Measurements from ENCODE around the gene TMEM138.

The TMEM138 gene

GRCh38 chr11:61361741-61362541 lies at the start of gene TMEM138, which contains the start of gene CYB561A3:
TSS of gene TMEM138 (plus strand) at chr11:61362374. CDS start at chr11:61364391, 2,017 bp downstream.
TSS of gene CYB561A3 (minus strand) at chr11:61361882. CDS start at chr11:61356713, 5,169 bp downstream.
- DNase-seq, result peak; percentile 98

- DNase-seq, result no peak
Observed at GRCh38 chr11:61315260-61315659, 46.9 kb upstream of the TMEM138 start.

DNA sequence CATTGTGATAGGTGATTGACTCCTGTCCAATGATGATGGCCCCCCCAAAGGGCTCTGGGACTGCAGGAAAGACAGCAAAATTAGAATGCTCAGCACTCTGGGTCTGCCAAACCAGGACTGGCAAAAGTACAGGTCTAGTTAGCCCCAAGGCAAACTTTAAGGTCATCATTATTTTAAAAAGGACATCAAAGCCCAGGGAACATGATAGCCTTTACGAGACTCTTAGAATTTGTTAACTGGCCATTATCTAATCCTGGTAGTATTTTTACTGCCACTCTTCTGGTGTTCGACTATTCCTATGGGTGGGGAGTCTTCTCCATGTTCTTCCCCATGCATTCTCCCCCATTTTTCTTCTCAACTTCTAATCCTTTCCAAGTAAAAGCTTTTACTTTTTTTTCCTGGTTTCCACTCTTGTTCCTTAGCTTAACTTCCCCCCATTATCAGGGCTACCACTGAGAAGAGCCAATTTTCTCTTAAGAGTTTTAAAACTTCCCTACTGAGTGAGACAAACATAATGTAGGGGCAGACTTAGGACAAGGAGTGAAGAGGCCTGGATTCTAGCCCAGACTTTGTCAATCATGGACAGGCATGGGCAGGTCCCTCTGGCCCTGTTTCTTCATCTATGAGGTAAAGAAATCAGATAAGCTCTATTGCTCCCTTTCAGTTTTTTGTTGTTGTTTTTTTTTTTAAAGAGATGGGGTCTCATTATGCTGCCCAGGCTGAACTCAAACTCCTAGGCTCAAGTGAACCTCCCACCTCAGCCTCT lies 36.3 kb upstream of the TMEM138 start:
- no peak for DNase-seq

DNA sequence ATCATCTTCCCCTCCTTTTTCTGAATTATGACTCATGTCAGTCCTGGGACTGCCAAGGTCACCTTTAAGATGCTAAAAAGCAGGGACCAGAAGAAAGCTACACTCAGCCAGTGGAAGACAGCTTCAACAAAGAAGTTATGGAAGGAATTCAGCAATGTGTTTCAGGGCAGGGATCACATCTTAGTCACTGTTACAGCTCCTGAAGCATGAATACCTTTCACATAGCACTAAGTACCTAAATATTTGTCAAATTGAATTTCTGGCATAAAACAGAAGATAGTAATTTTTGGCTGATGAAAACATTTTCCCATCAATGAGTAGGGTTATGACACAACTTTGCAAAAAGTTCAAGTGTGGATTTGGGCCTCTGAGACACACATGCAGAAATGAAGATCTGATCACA lies 34.5 kb upstream of the TMEM138 start:
- no peak for DNase-seq

GRCh38 chr11:61328351-61328750 lies 33.8 kb upstream of the TMEM138 start:
- no peak for DNase-seq

GRCh38 chr11:61329871-61330270 lies 32.3 kb upstream of the TMEM138 start:
- no peak for DNase-seq

- DNase-seq, result no peak
Observed at GRCh38 chr11:61331651-61332050, 30.5 kb upstream of the TMEM138 start.

DNA sequence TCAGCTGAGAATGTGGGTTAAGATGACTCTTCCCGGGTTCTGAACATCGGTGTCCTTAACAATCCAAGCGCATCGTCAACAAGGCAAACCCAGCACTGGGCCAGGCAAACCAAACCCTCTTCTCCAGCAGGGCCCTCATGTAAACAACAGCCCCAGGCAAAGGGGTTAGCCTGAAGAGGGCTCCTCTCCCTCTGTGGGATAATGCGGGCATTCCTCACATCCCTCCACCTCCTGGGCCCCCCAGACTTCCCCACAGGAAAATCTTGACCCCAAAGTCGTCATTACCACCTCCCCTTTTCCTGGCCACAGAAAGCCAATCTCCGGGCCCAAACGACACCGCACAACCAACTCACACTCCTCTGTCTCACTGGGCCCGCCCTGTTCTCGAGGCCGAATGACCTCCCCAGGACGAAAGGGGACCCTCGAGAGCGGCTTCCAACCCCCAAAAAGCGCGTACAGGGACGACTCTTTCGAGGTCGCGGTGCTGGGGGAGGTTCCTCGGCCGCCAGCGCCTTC lies 29.8 kb upstream of the TMEM138 start:
- DNase-seq, result peak in 1 of 2 experiments; percentile 26

DNA sequence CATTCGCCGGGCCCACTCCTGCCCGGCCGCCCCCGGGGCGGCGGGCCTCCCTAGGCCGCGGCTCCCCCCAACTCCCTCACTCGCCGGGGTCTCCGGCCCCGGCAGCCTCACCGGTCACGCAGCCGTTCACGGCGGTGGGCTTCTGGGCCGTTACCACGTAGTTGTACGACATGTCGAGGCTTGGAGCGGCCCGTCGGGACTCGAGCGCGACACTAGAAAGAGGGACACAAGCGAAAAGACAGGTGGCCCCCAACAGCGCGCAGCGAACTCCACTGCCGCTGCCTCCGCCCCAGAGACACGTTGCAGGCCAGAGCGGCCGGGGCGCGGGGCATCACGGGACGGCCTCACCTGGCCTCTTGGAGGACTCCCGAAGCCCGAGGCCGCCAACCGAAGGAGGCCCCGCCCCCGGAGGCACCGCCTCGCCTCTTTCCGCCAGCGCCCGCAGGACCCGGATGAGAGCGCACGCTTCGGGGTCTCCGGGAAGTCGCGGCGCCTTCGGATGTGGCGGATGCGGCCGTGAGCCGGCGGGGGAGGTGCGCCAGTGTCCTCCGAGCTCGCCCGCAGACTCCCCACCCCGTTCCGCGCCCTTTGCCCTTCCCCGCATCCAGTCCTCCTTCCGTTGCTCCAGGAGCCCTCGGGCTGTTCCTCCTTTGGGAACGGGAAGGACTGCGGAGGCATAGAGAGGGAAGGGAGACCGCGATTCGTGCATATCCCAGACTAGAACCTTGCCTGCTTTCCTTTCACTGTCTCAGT lies 29.2 kb upstream of the TMEM138 start, which contains the start of the genes DDB1 and TKFC:
Gene DDB1, minus strand, starts transcription at position 309 of the 753 bp plus-strand sequence. Its CDS starts 137 bp downstream, at position 172.
Gene TKFC, plus strand, starts transcription at position 432 of the 753 bp plus-strand sequence. CDS start 1,501 bp downstream, outside the sequence.
- DNase-seq, result peak; percentile 87 to 99

DNA sequence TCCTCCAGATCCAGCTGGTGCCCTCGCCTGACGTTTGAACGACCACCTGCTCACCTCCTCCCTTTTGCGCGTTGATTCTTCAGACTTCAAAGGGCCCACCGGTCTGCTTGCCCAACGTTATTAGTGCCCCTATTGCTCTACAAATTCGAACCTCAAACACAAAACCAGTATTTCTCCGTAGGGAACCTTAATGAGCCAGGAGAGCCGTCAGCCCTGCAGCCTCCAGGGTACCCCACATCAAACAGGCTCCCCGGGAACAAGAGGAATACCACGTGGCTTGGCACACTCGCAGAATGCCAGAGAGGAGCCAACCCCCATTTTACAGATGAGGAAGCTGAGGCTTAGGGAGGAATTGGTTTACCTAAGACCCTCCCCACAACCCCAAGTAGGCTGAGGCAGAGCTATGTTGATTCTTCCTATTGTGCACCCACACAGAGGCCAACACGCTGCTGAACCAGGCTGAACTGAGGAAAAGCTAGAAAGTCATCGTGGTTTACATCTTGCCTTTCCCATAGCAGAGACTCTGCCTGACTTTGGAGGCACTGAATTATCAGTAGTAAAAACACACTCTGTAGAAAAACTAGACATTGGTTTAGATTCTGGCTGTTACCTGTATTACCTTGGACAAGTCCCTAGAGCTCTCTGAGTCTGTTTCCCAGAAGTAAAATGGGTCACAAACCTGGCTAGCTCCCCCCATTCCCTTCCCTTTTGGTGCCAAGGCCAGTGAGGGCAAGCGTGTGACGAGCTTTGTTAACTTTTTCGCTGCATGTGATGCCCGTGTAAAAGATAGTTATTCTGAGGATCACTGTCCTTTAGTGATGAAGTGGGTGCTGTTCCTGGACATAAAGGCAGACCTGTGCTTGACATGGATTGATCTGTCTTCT lies 28.4 kb upstream of the TMEM138 start:
- DNase-seq, result peak in 1 of 2 experiments; percentile 52

DNA sequence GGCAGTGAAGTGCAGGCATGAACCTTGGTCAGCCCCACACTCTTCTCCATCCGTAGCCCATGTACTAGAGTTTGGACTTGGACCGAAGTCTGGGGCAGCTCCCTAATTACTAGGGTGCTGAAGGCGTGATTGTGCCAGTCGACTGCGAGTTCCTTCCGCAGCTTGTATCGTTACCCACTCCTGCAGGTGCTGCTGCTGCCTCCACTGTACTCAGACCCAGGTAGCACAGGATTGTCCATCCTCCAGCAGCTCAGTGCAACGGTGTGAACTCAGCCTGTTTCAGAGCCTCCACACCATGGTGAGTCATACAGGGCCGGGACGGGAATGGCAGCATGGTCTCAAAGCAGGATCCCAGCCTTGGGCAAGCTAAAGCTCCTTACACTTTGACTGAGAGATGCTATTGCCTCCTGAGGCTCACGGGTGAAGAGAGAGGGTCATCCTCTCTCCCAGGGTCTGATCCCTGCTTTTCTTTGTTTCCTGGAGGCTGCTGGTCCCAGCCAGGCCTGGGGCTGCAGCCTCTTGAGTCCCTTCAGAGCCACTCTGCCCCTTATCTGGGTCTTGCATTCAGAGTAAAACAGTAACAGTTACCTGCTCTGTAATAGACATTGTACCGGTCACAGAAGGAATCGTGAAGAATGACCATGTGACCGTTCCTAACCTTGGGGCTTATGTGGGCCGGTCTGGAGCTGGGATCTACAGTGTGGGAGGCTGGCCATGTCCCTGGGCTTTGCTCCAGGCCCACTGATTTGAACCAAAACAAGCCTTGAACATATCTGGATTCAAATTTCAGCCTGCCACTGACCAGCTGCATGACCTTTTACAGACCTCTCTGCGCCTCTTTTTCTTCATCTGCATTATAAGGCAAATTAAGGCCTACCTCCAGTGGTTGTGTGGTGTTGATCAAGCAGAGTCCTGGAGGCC lies 27.5 kb upstream of the TMEM138 start:
- no peak for DNase-seq

GRCh38 chr11:61335355-61335710 lies 26.8 kb upstream of the TMEM138 start:
- DNase-seq, result no peak

DNA sequence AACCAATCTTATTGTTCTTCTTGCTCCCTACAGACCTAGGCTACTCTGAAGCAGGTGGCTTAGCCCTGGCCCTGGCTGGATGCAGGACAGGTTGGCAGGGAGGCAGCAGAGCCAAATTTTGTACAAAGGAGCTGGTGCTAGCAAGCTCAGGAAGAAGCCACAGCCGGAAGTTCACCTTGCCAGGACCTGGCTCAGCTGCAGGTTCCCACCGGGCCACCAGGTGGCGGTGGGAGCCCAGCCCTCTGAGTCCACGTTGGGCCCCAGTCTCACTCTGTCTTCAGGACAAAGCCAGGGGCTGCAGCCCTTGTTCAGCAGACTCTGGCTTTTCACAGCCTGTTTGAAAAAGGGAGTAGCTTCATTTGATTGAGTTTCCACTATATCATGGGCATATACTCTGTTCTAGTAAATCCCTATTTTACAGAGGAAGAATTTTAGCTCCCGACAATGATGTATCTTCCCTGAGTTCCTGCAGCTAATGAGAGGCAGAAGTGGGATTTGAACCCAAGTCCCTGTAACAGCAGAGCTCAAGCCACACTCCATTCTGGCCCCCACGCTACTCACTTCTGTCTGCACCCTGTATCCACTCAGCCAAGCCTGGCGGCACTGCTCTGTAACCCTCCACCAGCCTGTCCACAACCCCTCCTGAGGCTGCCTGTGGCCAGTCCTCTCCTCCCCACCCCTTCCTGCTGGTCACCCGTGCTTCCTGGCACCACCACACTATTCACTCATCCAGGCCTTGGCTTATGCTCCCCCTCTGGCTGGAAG lies 25.8 kb upstream of the TMEM138 start:
- DNase-seq, result peak; percentile 70 to 93

- no peak for DNase-seq
Observed at GRCh38 chr11:61337706-61338470, 24.3 kb upstream of the TMEM138 start.

GRCh38 chr11:61338783-61339489 lies 23.2 kb upstream of the TMEM138 start:
- DNase-seq, result no peak

DNA sequence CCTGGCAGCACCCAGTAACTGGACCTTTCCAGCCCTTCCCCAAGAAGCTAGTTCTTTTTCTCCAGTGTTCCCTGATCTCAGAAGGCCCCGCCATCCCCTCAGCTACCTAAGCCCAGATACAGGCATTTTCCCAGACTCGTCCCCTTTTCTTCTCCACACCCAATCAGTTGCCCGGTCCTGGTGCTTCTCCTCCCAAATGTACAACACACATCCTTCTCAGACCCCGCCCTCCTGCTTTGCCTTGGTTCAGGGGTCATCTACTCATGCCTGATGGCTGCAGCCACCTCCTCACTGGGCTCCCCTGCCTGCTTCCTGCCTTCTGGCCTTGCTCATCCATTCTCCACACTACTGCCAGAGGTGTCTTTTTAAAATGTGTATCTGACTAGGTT lies 22.7 kb upstream of the TMEM138 start:
- no peak for DNase-seq

GRCh38 chr11:61340979-61341378 lies 21.2 kb upstream of the TMEM138 start:
- DNase-seq, result no peak

GRCh38 chr11:61341706-61342105 lies 20.5 kb upstream of the TMEM138 start:
- DNase-seq, result no peak
